Posterior vena cava (tissue), 2 donors: ENCODE data around the gene GDPD2. TPM values are rescaled to one million over a fixed set of nuclear protein-coding genes. Genes with fewer than 3 reads are reported as not detected.
"Not testable (repeated sequence)": the region's sequence is repeated elsewhere in the genome, so short reads cannot be mapped to it uniquely, and the experiment has no call there.

ENCODE experiments used
- DNase-seq: peaks from one replicate; pipeline ENCODE4 v3.0.0-alpha.2; 2020; ENCODE audit warnings: low spot score
- intact Hi-C, 2 donors: fragments of 100-400 bp; cut with DNase I; formaldehyde crosslinking; loops; one replicate each; pipeline versions ENCODE4 v1.14.1 to v1.14.2; 2022 to 2023
- long read RNA-seq, 2 donors: library from polyadenylated mRNA; unstranded; transcript quantifications; one replicate each; pipeline ENCODE4 v2.0.0, GENCODE V29; 2020 to 2021
- total RNA-seq, 2 donors: library from RNA; stranded (reverse); fragmentation: NEBNext Ultra II Directional; extraction: Animal tissue kit (Norgen Biotek cat#: 25700); gene quantifications; one replicate each; pipeline ENCODE4 v1.2.1, GENCODE V29; 2021
- donor health status: DM: yes; HTN: yes; CAD: no.
- donor health status: DM: yes; HTN: yes; CAD: no.

GDPD2 gene, protein sequence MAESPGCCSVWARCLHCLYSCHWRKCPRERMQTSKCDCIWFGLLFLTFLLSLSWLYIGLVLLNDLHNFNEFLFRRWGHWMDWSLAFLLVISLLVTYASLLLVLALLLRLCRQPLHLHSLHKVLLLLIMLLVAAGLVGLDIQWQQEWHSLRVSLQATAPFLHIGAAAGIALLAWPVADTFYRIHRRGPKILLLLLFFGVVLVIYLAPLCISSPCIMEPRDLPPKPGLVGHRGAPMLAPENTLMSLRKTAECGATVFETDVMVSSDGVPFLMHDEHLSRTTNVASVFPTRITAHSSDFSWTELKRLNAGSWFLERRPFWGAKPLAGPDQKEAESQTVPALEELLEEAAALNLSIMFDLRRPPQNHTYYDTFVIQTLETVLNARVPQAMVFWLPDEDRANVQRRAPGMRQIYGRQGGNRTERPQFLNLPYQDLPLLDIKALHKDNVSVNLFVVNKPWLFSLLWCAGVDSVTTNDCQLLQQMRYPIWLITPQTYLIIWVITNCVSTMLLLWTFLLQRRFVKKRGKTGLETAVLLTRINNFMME
- not detected for total RNA-seq
- long read RNA-seq, donor 1 = 0 reads
- long read RNA-seq, donor 2 = 0 reads

DNA sequence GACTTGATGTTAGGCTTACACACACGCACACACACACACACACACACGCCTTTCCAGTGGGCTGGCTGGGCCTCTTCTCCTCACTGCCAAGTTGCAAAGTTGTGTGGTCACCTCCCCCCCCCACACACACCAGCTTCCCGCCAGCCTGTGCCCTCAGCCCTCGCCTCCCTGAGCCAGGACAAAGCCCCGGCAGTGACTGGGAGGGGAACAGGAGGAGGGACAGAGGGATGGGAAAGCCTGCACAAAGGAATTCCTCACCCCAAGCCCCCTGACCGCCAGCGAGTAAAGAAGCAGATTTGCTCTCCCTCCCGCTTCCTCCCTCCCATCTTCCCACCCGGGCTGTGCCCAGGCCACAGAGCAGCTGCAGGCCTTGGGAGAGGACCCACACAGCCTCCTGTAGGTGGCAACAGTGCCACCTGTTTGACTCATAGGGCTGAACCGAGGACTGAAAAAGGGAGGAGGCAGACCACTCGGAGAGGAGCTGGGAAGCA lies at the start of gene GDPD2:
TSS of gene GDPD2 (plus strand) at position 464 of the 491 bp plus-strand sequence. CDS start 1,671 bp downstream, outside the sequence.
- no peak for DNase-seq
- intact Hi-C loops = no loop called here

DNA sequence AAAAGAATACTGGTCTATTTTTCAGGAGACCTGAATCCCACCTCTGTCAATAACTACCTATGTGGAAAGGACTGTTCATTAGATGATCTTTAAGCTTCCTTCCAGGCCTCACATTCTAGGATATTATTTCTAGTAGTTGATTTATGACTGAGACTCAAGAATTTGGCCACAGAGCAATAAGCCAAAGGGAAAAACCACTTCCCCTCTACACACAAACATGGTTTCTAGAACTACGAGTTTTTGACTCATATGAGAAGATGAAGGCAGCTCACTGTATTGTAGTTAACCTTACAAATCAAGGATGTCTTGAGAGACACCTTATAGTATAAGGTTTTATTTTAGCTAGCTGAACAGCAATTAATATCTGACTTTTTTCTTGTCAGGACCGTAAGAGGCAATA lies 36.9 kb upstream of the GDPD2 start:
- intact Hi-C loops = no loop called here
- DNase-seq = no peak

DNA sequence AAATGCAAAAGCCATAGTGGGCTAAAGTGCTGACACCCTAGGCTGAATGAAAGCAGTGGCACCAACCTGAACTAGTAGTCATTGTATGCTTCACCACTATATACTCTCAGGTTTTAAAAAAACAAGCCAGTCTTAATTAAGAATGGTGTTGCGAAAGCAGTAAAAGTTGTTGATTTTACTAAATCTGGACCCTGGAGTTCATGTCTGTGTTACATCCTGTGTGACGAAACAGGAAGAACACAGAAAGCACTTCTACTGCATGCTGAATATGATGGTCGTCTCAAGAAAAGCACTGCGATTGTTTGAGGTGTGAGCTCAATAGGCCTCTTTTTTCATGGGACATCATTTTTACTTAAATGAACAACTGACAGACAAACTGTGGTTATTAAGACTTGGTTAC lies 24.2 kb upstream of the GDPD2 start:
- no peak for DNase-seq
- intact Hi-C loops = no loop called here

DNA sequence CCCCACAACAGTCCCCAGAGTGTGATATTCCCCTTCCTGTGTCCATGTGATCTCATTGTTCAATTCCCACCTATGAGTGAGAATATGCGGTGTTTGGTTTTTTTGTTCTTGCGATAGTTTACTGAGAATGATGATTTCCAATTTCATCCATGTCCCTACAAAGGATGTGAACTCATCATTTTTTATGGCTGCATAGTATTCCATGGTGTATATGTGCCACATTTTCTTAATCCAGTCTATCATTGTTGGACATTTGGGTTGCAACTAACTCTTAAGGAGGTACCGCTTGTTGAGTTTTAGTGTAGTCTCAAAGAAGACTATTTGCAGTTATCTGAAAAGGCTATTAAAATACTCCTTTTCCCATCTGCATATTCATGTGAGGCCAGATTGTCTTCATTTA lies 22.9 kb upstream of the GDPD2 start:
- intact Hi-C loops, DNase-seq: not testable (repeated sequence)

DNA sequence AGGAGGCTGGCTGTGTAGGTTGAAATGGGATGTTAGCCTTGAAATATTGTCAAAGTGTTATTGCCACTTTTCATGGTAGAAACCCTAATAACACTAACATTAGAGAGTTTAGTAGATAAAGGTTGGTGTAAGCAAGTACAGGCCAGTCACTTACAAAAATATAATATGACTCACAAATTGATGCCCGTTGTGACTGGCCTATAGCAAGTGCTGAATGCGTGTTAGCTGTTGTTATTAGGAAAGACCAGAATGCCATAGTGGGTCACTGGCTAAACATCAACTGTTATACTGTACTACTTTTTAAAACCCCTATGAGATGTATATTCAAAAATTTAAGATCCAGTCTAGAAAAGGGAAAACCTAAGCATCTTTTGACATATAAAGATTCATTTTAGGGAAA lies 20.4 kb upstream of the GDPD2 start:
- intact Hi-C loops = no loop called here
- DNase-seq = no peak

DNA sequence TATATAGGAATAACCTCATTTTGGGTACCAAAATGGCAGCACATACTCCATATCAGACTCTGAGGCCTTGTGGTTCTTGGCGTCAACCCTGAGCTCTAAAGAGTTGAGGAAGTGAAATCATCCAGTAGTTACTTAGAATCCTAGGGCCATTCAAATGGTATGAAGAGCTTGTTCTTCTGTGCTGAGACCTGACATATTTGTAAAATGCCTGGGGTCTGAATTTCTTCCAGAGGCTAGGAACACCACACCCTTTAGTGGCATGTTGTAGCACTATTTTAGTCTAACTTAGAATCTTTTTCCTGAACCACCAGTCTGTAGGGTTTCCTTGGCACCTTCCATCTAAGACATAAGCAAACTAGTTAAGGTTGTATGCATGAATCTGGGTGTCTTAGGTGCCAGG lies 18.1 kb upstream of the GDPD2 start:
- DNase-seq = no peak
- intact Hi-C loops = no loop called here

DNA sequence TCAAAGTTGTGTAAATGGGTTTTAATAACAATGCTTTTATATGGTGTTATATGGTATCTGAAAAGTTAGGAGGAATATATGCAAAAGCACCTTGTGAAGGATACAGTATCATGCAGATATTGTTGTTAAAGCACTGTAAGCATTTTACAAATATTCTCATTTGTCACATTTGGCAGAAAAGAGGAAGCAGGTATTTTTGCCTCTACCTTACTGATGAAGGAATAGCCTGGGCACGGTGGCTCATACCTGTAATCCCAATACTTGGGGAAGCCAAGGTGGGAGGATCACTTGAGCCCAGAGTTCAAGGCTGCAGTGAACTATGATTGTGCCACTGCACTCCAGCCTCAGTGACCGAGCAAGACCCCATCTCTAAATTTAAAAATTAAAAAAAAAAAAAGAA lies 12.2 kb upstream of the GDPD2 start:
- DNase-seq = no peak
- intact Hi-C loops = no loop called here

DNA sequence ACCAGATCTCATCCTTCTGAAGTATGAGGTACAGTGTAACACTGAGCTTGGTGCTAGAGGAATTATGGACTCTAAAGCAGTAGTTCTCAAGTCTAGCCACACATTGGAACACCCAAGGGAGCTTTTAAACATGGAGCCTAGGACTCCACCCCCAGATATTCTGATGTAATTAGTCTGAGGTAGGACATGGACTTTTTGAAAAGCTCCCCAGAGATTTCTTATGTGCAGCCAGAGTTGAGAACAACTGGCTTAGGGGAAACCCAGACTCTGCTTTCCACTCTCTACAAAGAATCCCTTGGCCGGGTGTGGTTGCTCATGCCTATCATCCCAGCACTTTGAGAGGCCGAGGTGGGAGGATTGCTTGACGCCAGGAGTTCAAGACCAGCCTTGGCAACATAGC lies 11.6 kb upstream of the GDPD2 start:
- intact Hi-C loops = no loop called here
- no peak for DNase-seq

DNA sequence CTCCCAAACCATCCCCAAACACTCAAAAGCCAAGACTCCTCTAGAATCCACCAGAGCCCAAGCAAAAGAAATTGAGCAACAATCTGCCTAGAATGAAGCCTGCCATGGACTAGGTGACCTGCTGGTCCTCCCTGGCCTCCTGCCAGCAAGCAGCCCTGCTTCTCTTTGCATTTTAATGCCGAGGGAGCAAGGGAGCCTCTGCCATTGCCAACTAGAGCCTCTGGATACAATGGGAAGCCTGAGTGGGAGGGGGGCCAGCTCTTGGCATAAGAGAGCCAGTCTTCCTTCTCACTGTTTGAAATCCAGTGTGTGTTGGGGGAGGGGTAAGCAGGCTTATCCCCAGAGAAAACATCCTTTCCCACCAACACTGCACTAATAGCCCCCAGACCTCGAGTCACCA lies 1.5 kb upstream of the GDPD2 start:
- intact Hi-C loops = no loop called here
- no peak for DNase-seq

DNA sequence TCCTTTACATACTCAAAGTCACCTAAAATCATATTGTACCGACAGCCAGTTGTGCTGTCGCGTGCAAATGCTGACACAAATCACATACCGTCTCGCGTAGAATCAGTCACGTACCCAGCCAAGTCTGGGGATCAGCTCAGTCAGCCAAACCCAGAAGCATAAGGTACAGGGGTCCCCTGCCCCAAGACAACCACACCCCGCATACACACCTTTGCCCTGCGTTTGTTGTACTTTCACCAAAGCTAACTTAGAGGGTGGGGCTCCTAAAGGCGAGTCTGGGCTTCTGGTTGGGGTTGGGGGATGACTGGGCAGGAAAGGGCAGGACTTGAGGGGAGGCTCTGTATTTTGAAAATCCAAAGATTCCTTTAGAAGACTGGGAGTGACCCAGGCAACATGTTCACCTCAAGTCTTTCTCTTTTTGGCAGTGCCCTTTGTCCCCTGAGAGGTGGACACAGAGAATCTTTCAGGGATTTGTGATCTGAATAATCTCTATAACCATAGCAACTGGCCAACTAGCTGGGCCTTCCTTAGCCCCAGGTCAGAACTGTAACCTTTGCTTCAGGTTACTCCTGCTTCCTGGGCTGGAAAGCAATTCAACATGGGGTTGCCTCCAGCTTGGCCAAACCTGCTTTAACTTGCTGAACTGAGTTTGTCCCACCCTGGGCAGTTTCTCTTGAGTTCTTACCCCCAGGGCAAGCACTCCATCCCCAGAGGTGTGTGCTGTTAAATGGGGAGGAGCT lies 992 bp downstream of the GDPD2 start:
- intact Hi-C loops = no loop called here
- no peak for DNase-seq

DNA sequence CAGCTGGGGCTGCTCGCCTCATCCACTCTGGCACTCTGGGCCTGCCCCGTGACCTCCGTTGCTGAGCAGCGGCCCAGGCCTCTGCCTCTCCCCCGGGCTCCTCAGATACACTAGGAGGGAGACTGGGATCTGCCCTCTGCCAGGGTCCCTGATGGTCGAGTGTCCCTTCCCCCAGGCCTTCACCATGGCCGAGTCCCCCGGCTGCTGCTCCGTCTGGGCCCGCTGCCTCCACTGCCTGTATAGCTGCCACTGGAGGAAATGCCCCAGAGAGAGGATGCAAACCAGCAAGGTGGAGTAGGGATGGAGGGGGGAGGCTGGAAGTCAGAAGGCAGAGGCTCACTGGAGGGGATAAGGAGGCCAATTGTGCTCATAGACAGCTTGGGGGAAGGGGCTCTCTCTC lies 1.7 kb downstream of the GDPD2 start:
- no peak for DNase-seq
- intact Hi-C loops = no loop called here

DNA sequence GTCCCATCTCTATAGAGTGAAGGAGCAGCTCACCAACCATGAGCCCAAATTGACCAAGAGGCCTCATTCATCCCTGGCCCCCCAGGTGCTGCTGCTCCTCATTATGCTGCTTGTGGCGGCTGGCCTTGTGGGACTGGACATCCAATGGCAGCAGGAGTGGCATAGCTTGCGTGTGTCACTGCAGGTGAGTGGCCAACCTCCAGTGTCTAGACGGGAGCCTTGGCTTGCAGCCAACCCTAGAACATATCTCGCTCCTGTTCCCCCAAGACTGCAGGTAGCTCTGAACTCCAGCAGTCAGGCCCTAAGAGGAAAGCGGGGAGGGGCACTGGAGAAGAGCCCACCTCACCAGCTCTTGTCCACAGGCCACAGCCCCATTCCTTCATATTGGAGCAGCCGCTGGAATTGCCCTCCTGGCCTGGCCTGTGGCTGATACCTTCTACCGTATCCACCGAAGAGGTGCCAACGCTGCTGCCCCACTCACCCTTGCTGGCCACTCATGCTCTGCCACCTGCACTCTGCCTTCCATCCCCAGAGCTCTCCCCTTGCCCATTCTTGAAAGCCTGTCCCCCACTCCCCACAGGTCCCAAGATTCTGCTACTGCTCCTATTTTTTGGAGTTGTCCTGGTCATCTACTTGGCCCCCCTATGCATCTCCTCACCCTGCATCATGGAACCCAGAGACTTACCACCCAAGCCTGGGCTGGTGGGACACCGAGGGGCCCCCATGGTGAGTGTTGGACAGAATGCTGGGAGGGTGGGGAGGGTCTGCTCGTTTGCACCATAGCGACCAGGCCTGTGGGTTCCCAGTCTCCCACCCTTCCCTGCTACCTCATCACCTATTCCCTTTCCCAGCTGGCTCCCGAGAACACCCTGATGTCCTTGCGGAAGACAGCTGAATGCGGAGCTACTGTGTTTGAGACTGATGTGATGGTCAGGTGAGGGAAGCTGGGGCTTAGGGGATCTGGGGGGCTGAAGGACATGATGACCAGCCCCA lies 3.5 kb downstream of the GDPD2 start:
- DNase-seq = no peak
- intact Hi-C loops = no loop called here

DNA sequence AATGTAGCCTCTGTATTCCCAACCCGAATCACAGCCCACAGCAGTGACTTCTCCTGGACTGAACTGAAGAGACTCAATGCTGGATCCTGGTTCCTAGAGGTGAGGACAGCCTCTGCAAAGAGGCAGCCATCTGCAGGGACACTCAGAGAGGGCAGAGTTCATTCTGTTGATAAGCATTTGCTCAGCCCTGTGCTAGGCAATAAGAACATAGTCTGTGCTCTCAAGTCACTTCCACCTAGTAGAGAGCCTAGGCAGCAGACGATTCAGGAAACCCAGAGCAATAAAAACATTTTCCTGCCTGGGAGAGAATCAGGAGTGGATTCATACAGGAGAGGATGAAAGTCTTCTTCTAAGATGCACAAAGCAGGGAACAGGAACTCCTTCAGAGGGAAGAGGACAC lies 4.3 kb downstream of the GDPD2 start:
- intact Hi-C loops = no loop called here
- DNase-seq = no peak

DNA sequence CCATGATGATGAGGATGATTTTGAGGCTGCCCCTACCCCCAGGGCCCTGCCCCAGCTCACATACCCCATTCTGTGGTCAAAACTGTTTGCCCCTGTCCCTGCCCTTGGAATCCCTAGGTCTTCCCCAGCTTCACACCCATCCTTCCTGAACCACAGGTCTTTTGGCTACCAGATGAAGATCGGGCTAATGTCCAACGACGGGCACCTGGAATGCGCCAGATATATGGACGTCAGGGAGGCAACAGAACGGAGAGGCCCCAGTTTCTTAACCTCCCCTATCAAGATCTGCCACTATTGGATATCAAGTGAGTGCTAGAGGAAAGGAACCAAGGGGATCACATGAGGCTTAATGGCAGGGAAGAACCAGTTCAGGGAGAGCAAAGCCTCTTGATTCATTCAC lies 6.6 kb downstream of the GDPD2 start:
- DNase-seq = no peak
- intact Hi-C loops = no loop called here

DNA sequence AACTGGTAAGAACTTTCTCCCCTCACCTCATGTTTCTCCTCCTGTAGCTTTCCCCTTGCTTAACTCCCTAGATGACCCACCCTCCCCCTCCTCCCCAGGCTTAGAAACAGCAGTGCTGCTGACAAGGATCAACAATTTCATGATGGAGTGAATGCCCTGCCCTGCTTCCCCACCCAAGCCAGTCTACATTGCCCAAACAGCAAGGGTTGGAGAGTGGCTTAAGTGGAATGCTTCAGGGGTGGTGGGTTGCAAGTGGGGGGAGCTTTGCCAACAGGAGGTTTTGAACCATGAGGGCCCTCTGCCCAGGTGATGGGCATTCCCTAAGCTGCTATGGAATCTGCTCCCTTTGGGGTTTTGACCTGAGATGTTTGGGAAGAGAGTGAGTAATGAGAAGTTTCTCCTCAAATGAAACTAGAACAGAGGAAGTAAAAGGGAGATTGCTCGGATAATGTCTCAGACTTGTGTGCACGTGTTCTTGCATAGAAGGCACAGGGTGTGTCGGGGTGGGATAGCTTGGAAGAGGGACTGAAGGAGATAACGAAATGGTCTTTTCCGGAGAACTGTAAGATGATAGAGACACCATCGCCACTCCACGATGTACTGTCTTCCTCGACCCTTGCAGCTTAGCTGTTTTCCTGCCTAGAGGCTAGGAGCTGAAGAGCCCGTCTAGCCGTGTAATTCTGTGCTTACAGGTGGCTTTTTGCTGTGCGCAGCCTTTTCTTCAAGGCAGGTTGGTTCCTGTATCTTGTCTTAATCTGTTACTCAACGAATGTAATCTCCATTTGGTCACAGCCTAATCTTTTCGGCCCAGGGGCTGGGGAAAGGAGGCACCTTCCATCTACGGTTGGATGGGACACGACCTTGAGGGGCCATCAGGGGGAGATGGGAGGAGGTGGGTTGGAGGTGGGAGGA lies 10.1 kb downstream of the GDPD2 start:
- intact Hi-C loops = no loop called here
- no peak for DNase-seq

DNA sequence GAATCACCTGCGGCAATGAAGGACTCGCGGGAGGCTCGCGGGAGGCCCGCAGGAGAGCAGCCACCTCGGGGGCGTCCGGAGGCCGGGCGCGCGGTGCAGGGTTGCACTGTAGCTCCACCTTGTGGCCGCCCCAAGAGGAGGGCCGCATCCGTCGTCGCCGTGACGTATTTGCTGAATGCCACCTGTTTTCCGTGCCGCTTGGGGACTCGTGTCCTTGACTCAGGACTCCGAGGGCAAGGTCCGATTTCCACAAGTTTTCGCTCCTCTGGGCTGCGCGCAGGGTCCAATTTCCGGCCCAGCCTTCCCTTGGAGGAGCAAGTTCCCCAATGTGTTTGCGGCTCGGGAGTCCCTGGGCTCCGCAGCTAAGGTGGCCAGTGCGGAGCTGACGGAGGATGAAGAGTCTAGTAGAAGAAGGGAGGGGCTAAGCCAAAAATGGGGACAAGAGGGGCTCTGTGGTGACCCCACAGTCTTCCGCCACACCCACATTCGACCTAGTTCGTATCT lies 10.8 kb downstream of the GDPD2 start:
- intact Hi-C loops = no loop called here
- DNase-seq = peak; percentile 89

DNA sequence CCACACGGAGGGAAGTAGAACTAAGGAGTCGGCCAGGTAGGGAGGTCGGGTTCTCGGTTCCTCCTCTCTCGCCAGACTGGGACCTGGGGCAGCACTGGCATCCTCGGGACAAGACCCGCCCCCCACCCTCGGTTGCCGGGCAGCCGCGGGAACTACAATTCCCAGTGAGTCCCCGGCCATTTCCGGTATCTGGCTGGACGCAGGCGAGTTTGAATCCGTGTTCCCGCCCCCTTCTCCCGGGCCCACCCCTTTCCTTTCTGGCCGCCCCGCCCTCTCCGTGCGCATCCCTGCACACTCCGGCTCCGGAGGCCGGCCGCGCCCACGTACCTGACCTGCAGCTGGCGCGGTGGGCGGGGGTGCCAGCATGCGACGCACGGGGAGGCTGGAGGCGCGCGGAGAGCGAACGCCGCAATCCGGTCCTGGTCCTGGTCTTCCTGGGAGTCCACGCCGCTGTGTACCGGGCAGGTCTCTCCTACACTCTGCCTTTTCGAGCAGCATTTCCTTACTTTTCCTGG lies 11.3 kb downstream of the GDPD2 start:
- peak; percentile 94 for DNase-seq
- intact Hi-C loops = no loop called here
